Endothelial cell of umbilical vein (primary cell): Measurements from ENCODE around the gene PFKL. TPM values are rescaled to one million over a fixed set of nuclear protein-coding genes. Genes with fewer than 3 reads are reported as not detected.

Source experiments
- BruUV-seq: library from RNA; stranded (reverse); fragments of 400-500 nt; replicated peaks from 2 replicates; lab custom pipeline; 2021; lab: Mats Ljungman, UMichigan
- CTCF ChIA-PET: fragments of 300-600, 350-600 bp; sonication (Branson Sonifier 250); formaldehyde crosslinking; loops from one replicate; lab custom pipeline; 2021; ENCODE audit warnings: antibody characterized with exemption, inconsistent platforms; lab: Charles Lee
- POLR2A ChIA-PET: fragments of 300-600, 350-600 bp; sonication (Branson Sonifier 250); formaldehyde crosslinking; loops from one replicate; lab custom pipeline; 2021; ENCODE audit warnings: antibody characterized with exemption, inconsistent platforms; lab: Charles Lee
- DNase-seq: peaks from one replicate; pipeline ENCODE4 v3.0.0-alpha.2; 2011; ENCODE audit warnings: low read depth, low spot score
- FAIRE-seq: peaks from 2 replicates; lab custom pipeline; 2011; peaks lifted over from hg19 to GRCh38; lab: Jason Lieb, UNC
- H2AFZ ChIP-seq: 2 replicates; pipeline ENCODE4 v1.6.0; 2012; ENCODE audit warnings: low read depth, low read length, control low read depth, inconsistent platforms
- H3K27ac ChIP-seq: 2 replicates; pipeline ENCODE4 v1.5.1; 2011; ENCODE audit warnings: low read depth, mild to moderate bottlenecking, control low read depth, low read length, moderate library complexity; ENCODE audit not compliant: insufficient read depth
- H3K27me3 ChIP-seq, 2 experiments: 2 replicates each; pipeline versions ENCODE4 v1.6.0 to v1.6.1; 2011; ENCODE audit warnings: low read length in 2 of 2, mixed read lengths in 1 of 2; ENCODE audit not compliant: control insufficient read depth in 2 of 2, insufficient read depth in 2 of 2
- H3K36me3 ChIP-seq, 2 experiments: 2 replicates in 1 of 2; 3 replicates in 1 of 2; pipeline ENCODE4 v1.5.1; 2011; ENCODE audit warnings: low read length in 2 of 2, mild to moderate bottlenecking in 1 of 2, moderate library complexity in 1 of 2; ENCODE audit not compliant: control insufficient read depth in 2 of 2, insufficient read depth in 2 of 2; ENCODE audit errors: extremely low read depth in 1 of 2
- H3K4me1 ChIP-seq: 3 replicates; pipeline ENCODE4 v1.5.1; 2011; ENCODE audit warnings: mild to moderate bottlenecking, low read length; ENCODE audit not compliant: control insufficient read depth, insufficient read depth; ENCODE audit errors: extremely low read depth
- H3K4me2 ChIP-seq: 2 replicates; pipeline ENCODE4 v1.6.1; 2011; ENCODE audit warnings: low read length, control low read depth, mixed read lengths; ENCODE audit not compliant: insufficient read depth
- H3K4me3 ChIP-seq, 3 experiments: fragments of 200-600 bp in 1 of 3; sonication (generic), shearing (Covaris generic) in 1 of 3; replicated peaks in 1 of 3; 2 replicates each; pipeline ENCODE4 v1.5.1; 2011 to 2016; ENCODE audit warnings: control low read depth in 3 of 3, low read length in 3 of 3, mild to moderate bottlenecking in 2 of 3, inconsistent platforms in 1 of 3, low read depth in 1 of 3, moderate library complexity in 1 of 3; ENCODE audit not compliant: insufficient read depth in 1 of 3
- H3K79me2 ChIP-seq: 2 replicates; pipeline ENCODE4 v1.6.0; 2012; ENCODE audit warnings: low read length, inconsistent platforms; ENCODE audit not compliant: control insufficient read depth, insufficient read depth
- H3K9ac ChIP-seq: replicated peaks from 2 replicates; pipeline ENCODE3; 2011; ENCODE audit warnings: low read length, control low read depth; ENCODE audit not compliant: insufficient read depth; ENCODE audit errors: extremely low read depth
- H3K9me1 ChIP-seq: replicated peaks from 3 replicates; pipeline ENCODE4 v1.6.0; 2011; ENCODE audit warnings: mild to moderate bottlenecking, low read length; ENCODE audit not compliant: control insufficient read depth, insufficient read depth; ENCODE audit errors: extremely low read depth
- H3K9me3 ChIP-seq: replicated peaks from 2 replicates; pipeline ENCODE4 v1.5.1; 2012; ENCODE audit warnings: low read length, inconsistent platforms; ENCODE audit not compliant: control insufficient read depth, insufficient read depth
- H4K20me1 ChIP-seq: replicated peaks from 2 replicates; pipeline ENCODE3; 2011; ENCODE audit warnings: mild to moderate bottlenecking, low read length; ENCODE audit not compliant: control insufficient read depth, insufficient read depth; ENCODE audit errors: extremely low read depth
- EZH2 ChIP-seq: IDR thresholded peaks from 2 replicates; pipeline ENCODE4 v1.6.1; 2012; ENCODE audit warnings: borderline replicate concordance, low read depth, mild to moderate bottlenecking, moderate library complexity, low read length, inconsistent platforms; ENCODE audit not compliant: severe bottlenecking
- FOS ChIP-seq: IDR thresholded peaks from 2 replicates; pipeline ENCODE4 v1.6.1; 2011; ENCODE audit warnings: mild to moderate bottlenecking, low read length, moderate library complexity, borderline replicate concordance; ENCODE audit not compliant: insufficient read depth
- GATA2 ChIP-seq: IDR thresholded peaks from 2 replicates; pipeline ENCODE4 v1.7.0; 2011; ENCODE audit warnings: low read depth, mild to moderate bottlenecking, moderate library complexity, mixed read lengths, low read length; ENCODE audit not compliant: insufficient read length, insufficient read depth
- JUN ChIP-seq: IDR thresholded peaks from 2 replicates; pipeline ENCODE4 v1.6.1; 2011; ENCODE audit warnings: borderline replicate concordance, low read depth; ENCODE audit not compliant: insufficient read length, insufficient read depth
- MYC ChIP-seq: IDR thresholded peaks from one replicate; pipeline ENCODE4 v1.6.1; 2011; ENCODE audit warnings: mild to moderate bottlenecking, low read depth, low read length
- POLR2A ChIP-seq: IDR thresholded peaks from 2 replicates; pipeline ENCODE4 v1.6.1; 2012; ENCODE audit warnings: low read depth, mild to moderate bottlenecking, control low read depth, low read length
- POLR2AphosphoS5 ChIP-seq: IDR thresholded peaks from 2 replicates; pipeline ENCODE4 v1.6.1; 2012; ENCODE audit warnings: low read depth, mild to moderate bottlenecking, control low read depth, low read length, moderate library complexity; ENCODE audit not compliant: insufficient read depth
- dilution Hi-C: fragments of 300-500 bp; cut with MboI; formaldehyde crosslinking; loops from one replicate; pipeline ENCODE4 v1.15.0; 2019; ENCODE audit warnings: low sequenced_read_pairs; ENCODE audit not compliant: extremely low pct_ligation_motif_present
- intact Hi-C: fragments of 100-400 bp; cut with micrococcal nuclease; formaldehyde crosslinking; loops from one replicate; pipeline ENCODE4 v1.10.0; 2022
- polyA plus RNA-seq, 4 experiments: library from polyadenylated mRNA; depleted of rRNA in 3 of 4; stranded (reverse) in 3 of 4; unstranded in 1 of 4; fragments of >200 nt; gene quantifications; 2 replicates each; pipeline versions ENCODE4 v1.2.1 to v1.2.3, GENCODE V29; 2011 to 2012; ENCODE audit warnings: missing spikeins in 1 of 4
- total RNA-seq: library from RNA; stranded (reverse); gene quantifications from 2 replicates; pipeline ENCODE4 v1.2.3, GENCODE V29; 2021
- TF ChIP-seq, protein P1 (sequence below): IDR thresholded peaks from 2 replicates; pipeline ENCODE4 v1.6.1; 2011; ENCODE audit not compliant: insufficient read depth, insufficient read length
- TF ChIP-seq, protein P2 (sequence below), 2 donors: IDR thresholded peaks; 1 replicate in 1 of 2; 2 replicates in 1 of 2; pipeline ENCODE4 v1.5.1; 2011; ENCODE audit warnings: low read length in 2 of 2, mild to moderate bottlenecking in 2 of 2, moderate library complexity in 2 of 2, control low read depth in 1 of 2, inconsistent platforms in 1 of 2, low read depth in 1 of 2; ENCODE audit not compliant: insufficient read depth in 1 of 2; ENCODE audit errors: extremely low read depth in 1 of 2

The PFKL gene
- total and polyA plus RNA-seq, 2 donors (not counting 3 experiments of a cell fraction or from before 2014, with no cell fraction given): 137 to 154 TPM

DNA sequence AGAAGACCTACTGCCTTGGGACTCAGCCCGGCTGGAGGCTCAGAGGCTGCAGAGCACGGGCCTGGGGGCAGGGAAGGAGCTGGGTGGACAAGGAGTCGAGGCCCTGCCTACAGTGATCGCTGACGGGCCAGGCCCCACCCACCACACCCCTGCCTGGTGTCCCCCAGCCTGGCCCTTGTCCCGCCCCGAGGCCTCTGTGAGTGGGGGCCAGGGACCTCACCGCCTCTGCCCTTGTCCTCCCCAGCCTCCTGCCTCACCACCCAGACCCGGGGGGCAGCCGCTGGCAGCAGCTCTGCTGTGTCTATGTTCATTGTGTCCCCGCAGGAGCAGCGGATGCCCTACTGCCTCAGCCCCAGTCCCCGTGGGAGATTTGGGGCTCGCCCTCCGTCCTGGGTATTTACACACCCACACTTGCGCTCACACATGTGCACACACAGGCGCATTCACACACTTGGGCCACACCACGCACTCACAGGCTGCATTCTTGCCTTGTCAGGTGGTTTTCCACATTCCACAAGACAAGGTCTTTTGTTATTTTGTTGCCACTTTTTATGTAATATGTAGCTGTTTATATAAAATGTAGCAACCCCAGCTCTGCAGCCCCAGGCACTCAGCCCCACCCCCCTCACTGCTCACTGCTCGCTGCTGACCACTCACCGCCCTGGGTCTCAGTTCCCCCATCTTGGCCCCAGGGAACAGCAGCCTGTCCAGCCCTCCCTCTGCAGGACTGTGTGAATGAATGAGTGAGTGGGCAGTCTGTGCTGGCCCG lies 7.3 kb downstream of the PFKL start:
- CTCF ChIA-PET: interaction anchor here (1.1 kb wide), 1 partner anchor 9 kb away, joined by 5 read pairs; no protein-coding TSS in a partner anchor
- Histone ChIP-seq H3K4me1 (peaks cover 13% of the 10 kb centered on the region), H3K9me1 (no peaks in the 10 kb centered on the region), H3K4me3 (no peak overlapping the region), H3K36me3 (peaks cover 11 to 26% of the 10 kb centered on the region in 2 experiments), H3K9ac (no peak overlapping the region), H2AFZ (no peak overlapping the region), H3K4me2 (no peak overlapping the region), H4K20me1 (no peaks in the 10 kb centered on the region), H3K9me3 (no peaks in the 10 kb centered on the region), H3K27ac (no peak overlapping the region), H3K79me2 (peaks cover 28% of the 10 kb centered on the region), H3K27me3 (no peaks in the 10 kb centered on the region)
- intact Hi-C loops: no loop called here
- BruUV-seq: no TSS peak
- FAIRE-seq (no peak), DNase-seq (no peak)
- dilution Hi-C loops: no loop called here
- no peak for TF ChIP-seq EZH2
- no peak for TF ChIP-seq FOS
- TF ChIP-seq JUN: no peak
- no peak for TF ChIP-seq POLR2A
- no peak for TF ChIP-seq POLR2AphosphoS5
- TF ChIP-seq, protein P1, sequence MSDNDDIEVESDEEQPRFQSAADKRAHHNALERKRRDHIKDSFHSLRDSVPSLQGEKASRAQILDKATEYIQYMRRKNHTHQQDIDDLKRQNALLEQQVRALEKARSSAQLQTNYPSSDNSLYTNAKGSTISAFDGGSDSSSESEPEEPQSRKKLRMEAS: no peak
- TF ChIP-seq MYC: no peak
- TF ChIP-seq, protein P2, sequence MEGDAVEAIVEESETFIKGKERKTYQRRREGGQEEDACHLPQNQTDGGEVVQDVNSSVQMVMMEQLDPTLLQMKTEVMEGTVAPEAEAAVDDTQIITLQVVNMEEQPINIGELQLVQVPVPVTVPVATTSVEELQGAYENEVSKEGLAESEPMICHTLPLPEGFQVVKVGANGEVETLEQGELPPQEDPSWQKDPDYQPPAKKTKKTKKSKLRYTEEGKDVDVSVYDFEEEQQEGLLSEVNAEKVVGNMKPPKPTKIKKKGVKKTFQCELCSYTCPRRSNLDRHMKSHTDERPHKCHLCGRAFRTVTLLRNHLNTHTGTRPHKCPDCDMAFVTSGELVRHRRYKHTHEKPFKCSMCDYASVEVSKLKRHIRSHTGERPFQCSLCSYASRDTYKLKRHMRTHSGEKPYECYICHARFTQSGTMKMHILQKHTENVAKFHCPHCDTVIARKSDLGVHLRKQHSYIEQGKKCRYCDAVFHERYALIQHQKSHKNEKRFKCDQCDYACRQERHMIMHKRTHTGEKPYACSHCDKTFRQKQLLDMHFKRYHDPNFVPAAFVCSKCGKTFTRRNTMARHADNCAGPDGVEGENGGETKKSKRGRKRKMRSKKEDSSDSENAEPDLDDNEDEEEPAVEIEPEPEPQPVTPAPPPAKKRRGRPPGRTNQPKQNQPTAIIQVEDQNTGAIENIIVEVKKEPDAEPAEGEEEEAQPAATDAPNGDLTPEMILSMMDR (IDR thresholded peaks at IDR 0.05; ENCODE audit: extremely low read depth in 1 of 2, insufficient read depth in 1 of 2, low read depth in 1 of 2, low read length in 2 of 2): no peak
- no peak for TF ChIP-seq GATA2
- POLR2A ChIA-PET: no interaction called here
